Liver (tissue), 9 donors: Measurements from ENCODE around the gene CDC42BPA. TPM values are rescaled to one million over a fixed set of nuclear protein-coding genes. Genes with fewer than 3 reads are reported as not detected.
"Not testable (repeated sequence)": the region's sequence is repeated elsewhere in the genome, so short reads cannot be mapped to it uniquely, and the experiment has no call there.

Experiments
- DNase-seq: peaks from one replicate; pipeline ENCODE4 v3.0.0-alpha.2; 2017; ENCODE audit warnings: low spot score
- H3K27ac ChIP-seq, 2 donors: one replicate each; pipeline ENCODE4 v1.7.0; 2013; ENCODE audit warnings: inconsistent platforms in 2 of 2, low read length in 2 of 2, control low read depth in 1 of 2, low read depth in 1 of 2, mild to moderate bottlenecking in 1 of 2
- H3K27me3 ChIP-seq, 4 donors: one replicate each; pipeline versions ENCODE4 v1.6.1 to v1.7.0; 2013; ENCODE audit warnings: low read length in 3 of 4, inconsistent platforms in 1 of 4, mild to moderate bottlenecking in 1 of 4, moderate library complexity in 1 of 4; ENCODE audit not compliant: control insufficient read depth in 4 of 4, insufficient read depth in 4 of 4
- H3K36me3 ChIP-seq, 4 donors: one replicate each; pipeline versions ENCODE4 v1.6.1 to v1.7.0; 2013; ENCODE audit warnings: low read length in 3 of 4, mild to moderate bottlenecking in 3 of 4, low read depth in 1 of 4, moderate library complexity in 1 of 4; ENCODE audit not compliant: control insufficient read depth in 4 of 4, insufficient read depth in 3 of 4
- H3K4me1 ChIP-seq, 4 donors: one replicate each; pipeline versions ENCODE4 v1.6.1 to v1.7.0; 2013; ENCODE audit warnings: low read length in 3 of 4, mild to moderate bottlenecking in 3 of 4, moderate library complexity in 1 of 4; ENCODE audit not compliant: control insufficient read depth in 4 of 4, insufficient read depth in 4 of 4
- H3K4me3 ChIP-seq, 3 donors: one replicate each; pipeline versions ENCODE4 v1.6.1 to v1.7.0; 2013; ENCODE audit warnings: low read length in 3 of 3, control low read depth in 1 of 3, low read depth in 1 of 3, mild to moderate bottlenecking in 1 of 3
- H3K9ac ChIP-seq, 2 donors: one replicate each; pipeline ENCODE4 v1.7.0; 2013; ENCODE audit warnings: low read length in 2 of 2, mild to moderate bottlenecking in 2 of 2, moderate library complexity in 2 of 2, control low read depth in 1 of 2, low read depth in 1 of 2
- H3K9me3 ChIP-seq, 4 donors: one replicate each; pipeline versions ENCODE4 v1.6.1 to v1.7.0; 2013; ENCODE audit warnings: low read length in 3 of 4; ENCODE audit not compliant: control insufficient read depth in 4 of 4
- ATF3 ChIP-seq: IDR thresholded peaks from 2 replicates; pipeline ENCODE4 v1.6.1; 2016; ENCODE audit warnings: antibody characterized with exemption
- CTCF ChIP-seq: fragments of 150-350 bp; IDR thresholded peaks from 2 replicates; pipeline ENCODE4 v1.5.1; 2017; ENCODE audit warnings: improper control_type of control experiment, low read depth, low read length; ENCODE audit not compliant: missing input control
- FOXA1 ChIP-seq: IDR thresholded peaks from 2 replicates; pipeline ENCODE4 v1.6.1; 2016; ENCODE audit warnings: antibody characterized with exemption
- FOXA2 ChIP-seq: IDR thresholded peaks from 2 replicates; pipeline ENCODE4 v1.6.1; 2016; ENCODE audit warnings: antibody characterized with exemption
- HNF4A ChIP-seq, 2 donors: conservative IDR thresholded peaks; 2 replicates each; pipeline ENCODE4 v1.6.1; 2016; ENCODE audit warnings: antibody characterized with exemption in 2 of 2, mild to moderate bottlenecking in 2 of 2
- HNF4G ChIP-seq: IDR thresholded peaks from 2 replicates; pipeline ENCODE4 v1.6.1; 2016; ENCODE audit warnings: antibody characterized with exemption
- JUND ChIP-seq, 2 donors: IDR thresholded peaks; 2 replicates each; pipeline ENCODE4 v1.6.1; 2016; ENCODE audit warnings: antibody characterized with exemption in 2 of 2
- MAX ChIP-seq: IDR thresholded peaks from 2 replicates; pipeline ENCODE4 v1.6.1; 2016; ENCODE audit warnings: antibody characterized with exemption
- NR2F2 ChIP-seq: IDR thresholded peaks from 2 replicates; pipeline ENCODE4 v1.6.1; 2016; ENCODE audit warnings: antibody characterized with exemption
- RAD21 ChIP-seq, 2 donors: IDR thresholded peaks; 2 replicates each; pipeline ENCODE4 v1.6.1; 2016; ENCODE audit warnings: antibody characterized with exemption in 2 of 2, mild to moderate bottlenecking in 2 of 2
- REST ChIP-seq: IDR thresholded peaks from 2 replicates; pipeline ENCODE4 v1.6.1; 2016; ENCODE audit warnings: antibody characterized with exemption, mild to moderate bottlenecking
- SP1 ChIP-seq: IDR thresholded peaks from 2 replicates; pipeline ENCODE4 v1.6.1; 2018; ENCODE audit warnings: antibody characterized with exemption, mild to moderate bottlenecking
- TAF1 ChIP-seq: conservative IDR thresholded peaks from 2 replicates; pipeline ENCODE4 v1.6.1; 2016; ENCODE audit warnings: antibody characterized with exemption, mild to moderate bottlenecking
- YY1 ChIP-seq: IDR thresholded peaks from 2 replicates; pipeline ENCODE4 v1.6.1; 2016; ENCODE audit warnings: antibody characterized with exemption, mild to moderate bottlenecking
- ZBTB33 ChIP-seq: IDR thresholded peaks from 2 replicates; pipeline ENCODE4 v1.6.1; 2016; ENCODE audit warnings: antibody characterized with exemption
- WGBS: extraction: QIAGEN DNeasy Blood & Tissue Kit; methylation state at CpG from one replicate; pipeline ENCODE4 v1.1.7; 2013; 5-methylcytosine and 5-hydroxymethylcytosine counted together
- polyA plus RNA-seq, 2 donors: library from polyadenylated mRNA; stranded (reverse) in 1 of 2; unstranded in 1 of 2; fragments of 200-250 nt in 1 of 2; fragments of >200 nt in 1 of 2; fragmentation: Nextera tagmentation in 1 of 2; extraction: Ambion mirVana in 1 of 2; gene quantifications; one replicate each; pipeline versions ENCODE4 v1.2.1 to v1.2.3, GENCODE V29; 2013 to 2015
- total RNA-seq, 2 donors: library from RNA; depleted of rRNA; stranded (reverse); fragments of >200 nt; gene quantifications; one replicate each; pipeline ENCODE4 v1.2.3, GENCODE V29; 2014
- donor health status: healthy.
- donor health status: healthy.
- donor health status: healthy.
- donor health status: healthy.
- donor health status: healthy.

The CDC42BPA gene
- total and polyA plus RNA-seq, 4 donors, result 5.8 to 39.9 (median 24.3) TPM

GRCh38 chr1:227111782-227112181 lies 206.5 kb downstream of the CDC42BPA start:
- TF ChIP-seq SP1 (no peak), NR2F2 (no peak), YY1 (no peak), ZBTB33 (no peak), ATF3 (no peak), HNF4A (conservative IDR thresholded peaks at IDR 0.05) (no peak), CTCF (no peak)
- Histone ChIP-seq H3K9me3 (no peaks in the 10 kb centered on the region), H3K27ac (no peak overlapping the region), H3K36me3 (peaks cover 3 to 13% (median 6%) of the 10 kb centered on the region in 4 donors), H3K27me3 (no peaks in the 10 kb centered on the region), H3K9ac (no peak overlapping the region), H3K4me1 (no peaks in the 10 kb centered on the region), H3K4me3 (no peak overlapping the region)
- 98% methylated on average over 2 of the region's 2 CpGs for WGBS
- no peak for DNase-seq

GRCh38 chr1:227105291-227105690 lies 213.0 kb downstream of the CDC42BPA start:
- WGBS, result 97% methylated on average over 3 of the region's 3 CpGs

GRCh38 chr1:227102056-227102455 lies 216.2 kb downstream of the CDC42BPA start:
- 91% methylated on average over 5 of the region's 5 CpGs for WGBS
- no peak for DNase-seq
- TF ChIP-seq SP1, result no peak
- TF ChIP-seq CTCF, result no peak
- no peak for TF ChIP-seq FOXA2
- TF ChIP-seq MAX, result no peak
- no peak for TF ChIP-seq TAF1
- TF ChIP-seq RAD21 (IDR thresholded peaks at IDR 0.05), result no peak
- no peak for TF ChIP-seq ATF3
- no peak for TF ChIP-seq JUND (IDR thresholded peaks at IDR 0.05)
- no peak for TF ChIP-seq HNF4G
- TF ChIP-seq NR2F2, result no peak
- no peak for TF ChIP-seq HNF4A (conservative IDR thresholded peaks at IDR 0.05)
- TF ChIP-seq REST, result no peak
- no peak for TF ChIP-seq ZBTB33
- no peak for TF ChIP-seq YY1
- TF ChIP-seq FOXA1, result no peak

More at GRCh38 chr1:227105291-227105690, 213.0 kb downstream of the CDC42BPA start:
- not testable (repeated sequence) for H3K36me3 ChIP-seq, H3K27me3 ChIP-seq, H3K9ac ChIP-seq, H3K4me1 ChIP-seq, DNase-seq, H3K27ac ChIP-seq, H3K4me3 ChIP-seq, H3K9me3 ChIP-seq

More at GRCh38 chr1:227102056-227102455, 216.2 kb downstream of the CDC42BPA start:
- Histone ChIP-seq H3K4me3 (no peak overlapping the region), H3K36me3 (peaks cover 0 to 16% (median 6%) of the 10 kb centered on the region in 4 donors), H3K4me1 (no peaks in the 10 kb centered on the region), H3K9me3 (no peaks in the 10 kb centered on the region), H3K27ac (no peak overlapping the region), H3K27me3 (no peaks in the 10 kb centered on the region), H3K9ac (no peak overlapping the region)
